IPS DF 4.7 (cell line): ENCODE measurements around the gene PARD3.

ENCODE experiments used
- DNase-seq: peaks from one replicate; pipeline ENCODE4 v3.0.0-alpha.2; 2013; ENCODE audit warnings: low spot score; ENCODE audit errors: extremely low read depth

The PARD3 gene

DNA sequence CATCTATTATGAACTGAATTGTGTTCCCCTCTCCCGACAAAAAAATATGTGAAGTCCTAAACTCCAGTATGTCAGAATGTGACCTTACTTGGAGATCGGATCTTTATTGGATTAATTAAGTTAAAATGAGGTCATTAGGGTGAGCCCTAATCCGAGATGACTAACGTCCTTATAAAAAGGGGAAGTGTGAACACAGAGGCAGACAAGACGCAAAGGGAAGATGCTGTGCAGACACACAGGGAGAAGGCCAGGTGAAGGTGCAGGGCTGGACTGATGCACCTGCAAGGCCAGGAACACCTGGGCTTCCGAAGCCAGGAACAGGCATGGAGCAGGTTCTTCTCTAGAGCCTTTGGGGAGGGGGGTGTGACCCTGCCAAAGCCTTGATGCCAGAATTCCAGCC, 187.8 kb downstream of the PARD3 start:
- no peak for DNase-seq

DNA sequence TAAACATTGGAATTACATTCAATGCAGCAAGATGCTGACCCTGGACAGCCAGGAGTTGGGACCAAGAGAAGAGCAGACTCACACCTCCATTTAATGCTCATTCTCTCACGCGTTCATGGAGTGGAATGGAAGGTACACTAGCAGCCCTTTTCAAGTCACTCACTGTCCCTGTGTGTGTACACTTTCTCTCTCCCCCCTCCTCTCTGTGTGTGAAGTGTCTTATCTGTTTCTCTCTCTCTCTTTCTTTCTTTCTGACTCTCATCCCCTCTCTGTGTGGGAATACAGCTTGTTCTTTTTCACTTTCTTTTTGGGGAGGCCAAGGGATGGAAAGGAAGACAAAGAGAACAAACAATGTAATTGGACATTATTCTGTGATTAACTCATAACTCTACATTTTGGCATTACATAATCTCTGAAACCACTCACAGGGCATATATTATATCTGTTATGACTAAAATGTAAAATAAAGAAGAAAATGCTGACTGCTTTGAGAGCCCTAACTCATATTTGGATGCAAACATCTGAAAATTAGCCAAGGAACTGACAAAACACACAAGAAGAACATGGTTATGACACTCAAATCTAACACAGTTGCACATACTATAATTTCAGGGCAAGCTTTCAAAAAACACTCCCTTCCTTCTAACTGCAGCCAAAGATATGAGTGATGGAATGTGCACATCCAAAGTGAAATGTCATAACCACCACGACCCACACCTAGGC, 188.8 kb downstream of the PARD3 start:
- no peak for DNase-seq

DNA sequence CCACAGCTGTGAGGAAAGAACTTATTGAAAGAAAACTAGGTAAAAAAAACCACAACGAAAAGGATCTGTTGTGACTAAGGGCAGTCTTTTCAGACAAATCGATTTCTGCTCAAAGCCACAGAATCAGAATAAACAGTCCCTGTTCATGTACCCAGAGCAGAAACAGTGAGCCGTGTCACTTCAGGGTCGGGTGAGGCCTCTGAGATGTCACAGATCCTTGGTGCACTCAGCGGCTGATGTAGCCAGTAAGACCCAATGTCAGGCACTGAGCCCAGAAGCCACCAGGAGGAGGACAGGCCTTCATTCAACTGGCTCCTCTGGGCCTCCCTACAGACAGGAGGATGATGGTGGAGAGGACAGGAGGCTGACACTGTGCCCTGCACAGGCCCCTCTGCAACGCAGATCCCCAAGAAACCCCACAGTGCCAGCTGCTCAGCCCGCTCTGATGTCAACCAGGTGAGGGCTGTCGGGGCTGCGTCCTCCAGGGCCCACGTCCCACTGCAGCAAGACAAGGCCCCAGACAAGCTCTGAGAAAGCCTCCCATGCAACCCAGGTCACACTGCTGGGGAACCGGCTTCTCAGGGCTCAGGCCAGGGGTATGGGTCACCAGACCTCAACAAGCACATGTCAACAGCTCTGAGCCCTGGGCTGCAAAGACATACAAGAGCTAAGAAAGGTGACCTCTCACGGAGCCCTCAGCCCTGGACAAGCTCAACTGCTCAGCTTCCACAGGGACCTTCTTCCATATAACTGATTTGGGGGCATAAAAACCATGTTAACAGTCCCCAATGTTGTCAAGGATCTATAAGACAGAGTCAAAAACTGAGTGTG, 190.6 kb downstream of the PARD3 start:
- DNase-seq, result no peak

DNA sequence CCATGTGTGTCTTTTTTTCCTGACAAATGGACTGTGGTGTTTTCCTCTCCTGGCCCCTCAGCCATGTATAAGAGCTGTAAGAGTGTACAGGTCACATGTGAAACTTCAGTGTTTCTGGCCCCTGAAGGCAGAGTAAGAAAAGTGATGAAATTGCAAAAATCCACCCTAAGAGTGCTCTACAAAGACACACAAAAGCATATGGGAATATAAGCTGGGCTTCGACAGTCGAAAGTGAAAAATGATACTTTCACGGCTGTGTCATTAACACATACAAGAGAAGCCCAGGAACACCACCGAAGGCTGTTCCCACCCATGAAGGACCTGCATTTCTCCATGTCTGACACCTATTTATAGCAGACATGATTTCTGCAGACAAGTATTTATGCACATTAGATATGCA, 192.2 kb downstream of the PARD3 start:
- no peak for DNase-seq

DNA sequence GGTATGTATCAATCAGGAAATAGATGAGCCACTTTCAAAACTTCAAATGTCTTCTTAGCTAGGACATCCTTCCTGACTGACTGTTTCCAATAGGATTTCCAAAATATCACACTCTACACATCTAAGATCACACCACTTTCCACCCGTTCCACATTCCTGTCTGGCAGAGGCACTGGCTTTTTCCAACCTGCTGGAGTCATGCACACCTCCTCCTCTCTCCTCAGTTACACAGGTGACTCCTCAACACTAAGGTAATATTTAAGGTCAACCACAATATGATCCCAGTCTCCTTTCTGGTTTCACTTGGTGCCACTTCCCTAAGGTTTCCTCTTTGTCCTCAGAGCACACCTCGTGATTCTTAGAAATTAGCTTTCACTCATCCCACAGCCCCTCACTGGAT, 196.5 kb downstream of the PARD3 start:
- no peak for DNase-seq

DNA sequence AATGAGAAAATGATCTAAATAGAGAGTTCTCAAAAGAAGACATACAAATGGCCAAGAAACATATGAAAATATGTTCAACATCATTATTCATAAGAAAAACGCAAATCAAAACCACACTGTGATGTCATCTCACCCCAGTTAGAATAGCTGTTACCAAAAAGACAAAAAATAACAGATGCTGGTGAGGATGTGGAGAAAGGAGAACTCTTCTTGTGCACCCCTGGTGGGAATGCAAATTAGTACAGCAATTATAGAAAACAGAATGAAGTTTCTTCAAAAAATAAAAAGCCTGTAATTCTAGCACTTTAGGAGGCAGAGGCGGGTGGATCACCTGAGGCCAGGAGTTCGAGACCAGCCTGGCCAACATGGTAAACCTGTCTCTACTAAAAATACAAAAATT, 199.3 kb downstream of the PARD3 start:
- no peak for DNase-seq

DNA sequence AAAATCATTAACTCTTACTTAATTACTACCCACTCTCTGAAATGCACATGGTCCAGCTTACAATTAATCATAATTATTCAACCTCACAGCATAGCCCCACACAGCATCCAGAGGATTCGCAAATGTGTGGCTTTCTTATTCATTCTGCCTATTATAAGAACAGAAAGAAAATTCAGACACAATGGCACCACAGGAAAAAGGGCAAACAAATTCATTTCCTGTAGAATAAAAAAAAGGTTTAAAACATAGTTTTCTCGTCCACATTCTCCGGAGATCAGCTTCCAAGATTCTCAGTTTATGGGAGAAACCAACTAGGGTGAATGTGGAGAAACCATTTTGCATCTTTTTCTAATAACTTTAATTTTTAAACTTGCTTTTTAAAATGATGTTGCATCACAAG, 201.6 kb downstream of the PARD3 start:
- no peak for DNase-seq

DNA sequence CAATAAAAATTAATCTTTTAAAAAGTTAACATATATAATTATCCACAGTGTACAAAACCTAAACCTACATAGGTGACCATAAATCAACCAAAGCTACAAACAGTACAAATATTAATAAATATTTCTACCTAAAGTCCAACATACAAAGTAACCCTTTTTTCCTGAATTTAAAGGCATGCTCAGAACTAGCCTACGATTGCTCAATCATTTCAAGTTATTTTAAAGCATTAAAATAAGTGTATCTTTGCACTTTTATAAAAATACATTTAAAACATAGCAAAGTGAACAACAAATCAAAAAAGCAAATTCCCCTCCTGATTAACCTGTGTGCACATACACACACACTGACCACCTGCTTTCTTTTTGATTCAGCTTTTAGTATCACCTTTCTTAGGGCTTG, 202.2 kb downstream of the PARD3 start:
- DNase-seq, result no peak

DNA sequence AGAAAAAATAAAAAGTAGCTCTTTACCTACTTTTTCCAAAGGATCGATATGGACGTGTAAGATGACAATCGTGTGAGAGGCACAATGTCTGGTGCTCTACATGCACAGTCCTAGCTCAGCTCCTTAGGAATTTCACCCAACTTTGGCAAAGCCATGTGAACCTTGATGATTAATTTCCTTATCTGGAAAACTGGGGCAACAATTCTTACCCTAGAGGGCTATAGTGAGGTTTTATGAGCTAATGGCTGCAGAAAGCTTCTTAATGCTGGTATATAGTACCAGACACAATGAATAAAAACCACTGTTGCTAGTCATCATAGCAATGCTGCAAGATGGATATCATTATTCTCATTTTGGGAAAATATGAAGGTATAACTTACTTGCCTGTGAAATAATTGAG, 202.7 kb downstream of the PARD3 start:
- no peak for DNase-seq

DNA sequence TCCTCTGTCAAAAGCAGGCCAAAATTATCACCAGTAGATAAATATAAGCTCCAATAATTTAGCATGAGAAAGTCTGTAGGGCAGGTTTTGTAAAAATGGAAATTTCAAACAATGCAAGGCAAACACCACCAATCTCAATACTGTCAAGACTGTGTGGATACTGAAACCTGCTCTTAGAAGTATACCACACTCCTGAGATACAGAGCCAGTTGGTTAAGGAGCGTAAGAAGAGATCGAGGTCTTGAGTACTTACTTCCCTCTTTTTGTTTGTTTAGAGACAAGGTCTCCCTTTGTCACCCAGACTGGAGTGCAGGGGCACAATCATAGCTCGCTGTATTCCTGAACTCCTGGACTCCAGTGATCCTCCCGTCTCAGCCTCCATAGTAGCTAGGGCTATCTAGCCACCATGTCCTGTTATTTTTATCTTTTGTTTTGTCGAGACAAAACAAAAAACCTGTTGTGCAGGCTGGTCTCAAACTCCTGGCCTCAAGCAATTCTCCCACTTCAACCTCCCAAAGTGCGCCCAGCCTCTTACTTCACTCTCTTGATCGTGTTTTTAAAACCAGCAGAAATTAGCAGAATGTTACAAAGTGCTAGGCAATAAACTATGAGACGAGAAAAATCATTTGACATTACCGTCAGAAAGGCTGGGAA, 205.7 kb downstream of the PARD3 start:
- DNase-seq, result no peak

DNA sequence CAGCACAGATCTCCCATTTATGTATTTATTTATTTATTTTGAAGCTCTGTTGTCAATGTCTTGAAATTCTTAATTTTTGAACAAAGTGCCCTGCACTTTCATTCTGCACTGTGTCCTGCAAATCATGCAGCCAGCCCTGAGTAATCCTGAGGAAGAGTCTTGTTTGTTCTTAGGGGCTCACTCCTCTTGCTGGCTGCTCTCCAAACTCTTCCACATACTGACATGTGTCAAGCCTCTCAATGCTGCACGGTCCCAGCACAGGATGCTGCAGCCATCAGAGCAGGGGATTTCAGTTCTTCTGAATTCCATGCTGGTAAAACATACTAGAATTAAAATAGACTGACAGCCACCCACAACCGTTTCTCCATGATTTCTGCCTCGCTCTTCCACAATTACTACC, 207.2 kb downstream of the PARD3 start:
- no peak for DNase-seq

DNA sequence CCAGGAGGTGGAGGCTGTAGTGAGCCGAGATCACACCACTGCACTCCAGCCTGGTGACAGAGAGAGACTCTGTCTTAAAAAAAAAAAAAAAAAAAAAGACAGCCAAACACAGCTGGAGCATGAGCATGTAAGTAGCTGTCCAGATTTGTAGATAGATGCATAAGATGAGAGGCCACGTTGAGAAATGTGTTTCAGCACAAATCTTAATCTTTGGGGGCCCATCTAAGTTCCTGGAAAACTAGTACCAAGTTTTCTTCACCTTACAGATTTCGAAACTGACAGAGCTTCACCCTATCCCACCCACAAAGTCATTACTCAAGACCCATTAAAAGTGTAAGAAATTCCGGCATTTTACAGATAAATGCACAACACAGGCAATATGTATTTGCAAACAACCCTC, 208.2 kb downstream of the PARD3 start:
- no peak for DNase-seq

DNA sequence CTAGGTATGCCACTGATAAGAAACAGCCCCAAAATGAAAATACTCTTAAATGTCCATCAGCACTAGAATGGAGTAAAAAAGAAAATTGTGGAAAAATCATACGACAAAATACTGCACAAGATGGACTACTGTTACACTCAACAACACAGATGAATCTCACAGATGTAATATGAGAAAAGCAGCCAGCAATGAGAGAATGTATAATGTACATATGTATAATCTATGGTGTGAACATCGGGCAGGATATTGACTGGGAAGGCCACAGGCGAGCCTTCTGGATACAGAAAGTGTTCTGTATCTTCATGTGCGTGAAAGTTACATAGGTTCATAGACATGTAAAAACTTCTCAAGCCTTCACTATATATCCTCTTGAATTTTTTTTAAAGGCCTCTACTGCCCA, 212.6 kb downstream of the PARD3 start:
- no peak for DNase-seq

DNA sequence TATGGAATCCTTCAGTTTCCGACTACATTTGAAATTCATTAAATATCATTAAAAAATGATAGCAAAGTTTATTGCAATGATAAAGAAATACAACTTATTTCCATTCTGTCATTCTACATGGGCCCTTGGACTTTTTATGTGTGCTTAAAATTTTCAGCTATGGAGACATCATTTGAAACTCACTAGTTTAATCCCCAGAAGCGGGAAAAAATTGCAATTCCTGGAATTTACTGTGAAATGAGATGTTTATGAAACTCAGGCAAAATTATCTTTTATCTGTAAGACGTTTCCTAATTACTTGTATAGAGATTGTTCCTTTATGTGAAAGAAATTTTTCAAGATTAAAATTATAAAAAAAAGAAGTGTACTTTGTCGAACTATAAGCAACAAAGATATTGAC, 213.4 kb downstream of the PARD3 start:
- DNase-seq, result no peak

DNA sequence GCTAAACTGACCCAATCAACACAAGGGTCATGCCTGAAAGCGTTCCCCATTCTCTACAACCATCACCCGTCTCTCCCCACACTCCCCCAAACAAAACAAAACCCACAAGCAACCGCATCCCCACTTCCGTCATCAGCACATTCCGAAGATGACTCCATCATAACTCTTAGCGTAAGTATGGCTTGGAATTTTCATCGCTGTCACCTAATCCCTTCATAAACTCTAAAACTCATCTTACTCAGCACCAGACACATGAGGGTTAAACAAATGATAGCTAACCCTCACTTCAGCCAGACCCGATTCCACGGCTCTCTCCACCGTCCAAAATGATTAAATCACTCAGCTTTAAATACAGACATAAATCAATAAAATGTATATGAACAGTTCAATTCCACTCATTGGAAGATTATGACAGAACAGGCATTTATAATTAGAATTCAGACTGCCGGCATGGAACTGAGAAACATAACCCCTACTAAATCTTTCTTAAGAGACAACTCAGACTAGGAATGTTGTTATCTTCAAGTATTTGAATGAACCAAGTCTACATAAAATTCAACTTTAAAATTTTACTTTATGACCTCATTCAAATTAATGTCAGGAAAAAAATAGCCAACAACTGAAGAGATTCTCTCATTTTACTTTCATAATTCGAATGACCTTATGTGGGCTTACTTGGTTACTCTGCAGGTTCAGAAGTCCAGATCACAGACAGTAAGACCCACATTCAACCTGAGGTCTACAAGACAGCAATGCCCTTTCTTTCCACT, 215.9 kb downstream of the PARD3 start:
- no peak for DNase-seq

DNA sequence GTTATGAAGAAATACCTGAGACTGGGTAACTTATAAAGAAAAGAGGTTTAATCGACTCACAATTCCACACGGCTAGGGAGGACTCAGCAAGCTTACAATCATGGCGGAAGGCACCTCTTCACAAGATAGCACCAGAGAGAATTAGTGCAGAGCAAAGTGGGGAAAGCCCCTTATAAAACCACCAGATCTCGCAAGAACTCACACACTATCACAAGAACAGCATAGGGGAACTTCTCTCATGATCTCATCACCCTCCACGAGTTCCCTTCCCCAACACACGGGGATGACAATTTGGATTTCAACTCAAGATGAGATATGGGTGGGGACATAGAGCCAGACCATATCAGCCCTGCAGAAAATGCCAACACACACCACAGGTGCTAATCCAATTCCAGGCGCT, 218.7 kb downstream of the PARD3 start:
- no peak for DNase-seq

DNA sequence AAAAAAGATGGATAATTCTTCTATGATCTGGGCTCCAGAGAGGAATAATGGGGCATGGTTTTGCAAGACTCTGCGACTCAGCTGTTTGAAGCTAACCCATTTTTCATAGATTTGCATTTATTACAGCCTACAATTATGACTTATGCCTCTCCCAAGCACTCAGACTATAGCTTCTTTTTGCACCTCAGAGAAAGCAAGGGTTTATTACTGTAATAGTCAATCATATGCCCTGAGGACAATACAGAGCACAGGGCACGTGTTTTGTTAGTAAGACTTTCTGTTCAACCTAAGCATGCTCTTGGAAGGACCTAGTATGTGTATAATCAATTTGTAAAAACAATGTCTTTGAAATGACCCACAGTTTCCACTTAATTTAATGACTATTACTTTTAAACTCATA, 221.2 kb downstream of the PARD3 start:
- no peak for DNase-seq

DNA sequence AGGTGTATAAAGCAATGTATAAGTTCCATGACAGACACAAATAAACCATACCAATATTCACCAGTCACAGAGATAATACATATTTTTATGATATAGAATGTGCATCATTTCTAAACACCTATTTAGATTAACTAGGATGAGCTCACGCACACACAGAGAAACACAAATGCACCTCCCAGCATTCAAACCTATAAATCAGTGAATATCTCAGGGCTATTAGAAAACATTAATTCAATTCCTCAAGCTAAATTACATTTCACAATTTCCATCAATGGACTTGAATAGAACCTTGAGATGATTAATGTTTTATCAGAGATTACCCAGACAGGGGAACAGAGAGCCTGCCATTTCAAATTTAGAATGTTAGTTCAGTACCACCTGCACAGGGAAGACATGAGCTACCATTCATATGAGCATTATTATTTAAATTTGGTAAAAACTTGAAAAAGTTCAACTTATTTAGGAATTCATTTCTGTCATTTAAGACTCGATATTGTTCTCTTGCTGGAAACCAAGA, 221.7 kb downstream of the PARD3 start:
- DNase-seq, result no peak

DNA sequence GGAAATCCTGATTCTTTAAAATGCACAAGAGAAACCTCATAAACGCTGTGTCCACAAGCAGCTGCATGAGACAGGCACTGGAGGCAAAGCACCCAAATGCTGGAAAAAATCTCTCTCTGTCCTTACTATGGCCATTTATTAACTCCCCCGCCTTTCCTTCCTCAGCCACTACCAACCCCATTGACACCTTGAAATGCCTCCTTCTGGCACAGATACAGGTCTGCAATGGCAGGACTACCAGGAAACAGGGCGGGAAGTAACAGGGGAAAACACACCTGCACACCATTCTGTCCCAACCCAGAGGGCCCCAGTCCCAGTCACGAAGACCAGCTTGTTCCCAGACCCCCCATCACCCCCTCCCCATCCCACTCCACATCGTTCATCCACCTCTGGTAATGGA, 224.3 kb downstream of the PARD3 start:
- DNase-seq, result no peak

DNA sequence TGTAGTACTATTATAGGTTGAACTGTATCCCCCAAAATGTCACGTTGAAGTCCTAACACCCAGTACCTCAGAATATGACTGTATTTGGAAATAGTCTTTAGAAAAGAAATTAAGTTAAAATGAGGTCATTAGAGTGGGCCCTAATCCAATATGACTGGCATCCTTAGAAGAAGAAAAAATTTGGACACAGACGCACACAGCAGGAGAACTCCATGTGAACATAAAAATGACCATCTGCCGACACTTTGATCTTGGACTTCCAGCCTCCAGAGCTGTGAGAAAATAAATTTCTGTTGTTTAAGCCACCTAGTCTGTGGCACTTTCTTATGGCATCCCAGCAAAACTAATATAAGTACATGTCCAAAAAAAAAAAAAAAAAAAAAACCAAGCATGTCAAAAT, 225.8 kb downstream of the PARD3 start:
- no peak for DNase-seq

DNA sequence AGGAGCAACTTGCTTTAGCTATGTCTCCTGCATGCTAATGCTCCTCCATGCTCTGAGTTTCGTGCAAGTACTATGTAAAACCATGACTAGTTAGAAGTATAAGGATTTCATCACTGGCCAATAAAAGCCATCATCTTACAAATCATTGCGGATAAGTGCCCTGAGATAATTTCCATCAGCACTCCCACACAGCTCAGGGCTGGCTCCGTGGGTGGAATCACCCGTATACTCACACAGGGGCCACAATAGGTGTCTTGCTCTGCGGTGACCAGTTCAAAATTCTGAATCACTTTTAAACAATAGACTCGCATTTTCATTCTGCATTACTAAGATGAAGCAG, 227.4 kb downstream of the PARD3 start:
- DNase-seq, result no peak
